NOMO-1 treated with DMSO at 0.1 percent for 48 hours (cell line): ENCODE results near the gene MBOAT7.
"Not testable (repeated sequence)": the region's sequence is repeated elsewhere in the genome, so short reads cannot be mapped to it uniquely, and the experiment has no call there.

Source experiments
- DNase-seq: peaks from one replicate; lab custom pipeline; 2025; ENCODE audit not compliant: unreplicated experiment; lab: John Stamatoyannopoulos, UW

Gene MBOAT7

DNA sequence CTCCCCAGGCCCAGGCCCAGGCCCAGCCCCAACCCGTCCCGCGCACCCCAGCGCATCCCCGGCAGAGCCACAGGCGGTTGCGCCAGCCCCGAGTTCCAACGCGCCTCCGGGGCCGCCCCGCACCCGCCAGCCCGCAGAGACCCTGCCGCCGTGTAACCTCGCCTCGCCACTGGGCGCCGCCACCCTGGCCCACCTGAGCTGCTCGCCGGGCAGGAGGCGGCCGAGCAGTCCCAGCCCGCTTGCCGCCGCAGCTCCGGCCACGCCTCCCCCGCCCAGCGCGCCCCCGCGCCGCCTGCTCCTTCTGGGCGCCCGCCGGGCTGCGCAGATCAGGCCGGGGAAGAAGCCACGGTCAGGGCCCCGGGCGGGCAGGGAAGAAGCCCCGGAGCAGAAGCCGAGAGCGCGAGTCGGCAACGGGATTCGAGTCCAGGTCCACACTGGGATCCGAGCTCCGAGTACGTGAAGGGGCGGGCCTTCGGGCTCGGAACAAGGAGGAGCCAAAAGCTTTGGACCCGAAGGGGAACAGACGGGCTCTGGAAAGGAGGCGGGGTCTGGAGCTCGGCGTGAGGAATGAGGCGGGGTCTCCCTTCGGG lies at the start of gene MBOAT7:
TSS of gene MBOAT7 (minus strand) at position 436 of the 590 bp plus-strand sequence. CDS start 1,072 bp downstream, outside the sequence.
- no peak for DNase-seq

GRCh38 chr19:54233941-54234340 lies 44.6 kb upstream of the MBOAT7 start:
- DNase-seq, result no peak

DNA sequence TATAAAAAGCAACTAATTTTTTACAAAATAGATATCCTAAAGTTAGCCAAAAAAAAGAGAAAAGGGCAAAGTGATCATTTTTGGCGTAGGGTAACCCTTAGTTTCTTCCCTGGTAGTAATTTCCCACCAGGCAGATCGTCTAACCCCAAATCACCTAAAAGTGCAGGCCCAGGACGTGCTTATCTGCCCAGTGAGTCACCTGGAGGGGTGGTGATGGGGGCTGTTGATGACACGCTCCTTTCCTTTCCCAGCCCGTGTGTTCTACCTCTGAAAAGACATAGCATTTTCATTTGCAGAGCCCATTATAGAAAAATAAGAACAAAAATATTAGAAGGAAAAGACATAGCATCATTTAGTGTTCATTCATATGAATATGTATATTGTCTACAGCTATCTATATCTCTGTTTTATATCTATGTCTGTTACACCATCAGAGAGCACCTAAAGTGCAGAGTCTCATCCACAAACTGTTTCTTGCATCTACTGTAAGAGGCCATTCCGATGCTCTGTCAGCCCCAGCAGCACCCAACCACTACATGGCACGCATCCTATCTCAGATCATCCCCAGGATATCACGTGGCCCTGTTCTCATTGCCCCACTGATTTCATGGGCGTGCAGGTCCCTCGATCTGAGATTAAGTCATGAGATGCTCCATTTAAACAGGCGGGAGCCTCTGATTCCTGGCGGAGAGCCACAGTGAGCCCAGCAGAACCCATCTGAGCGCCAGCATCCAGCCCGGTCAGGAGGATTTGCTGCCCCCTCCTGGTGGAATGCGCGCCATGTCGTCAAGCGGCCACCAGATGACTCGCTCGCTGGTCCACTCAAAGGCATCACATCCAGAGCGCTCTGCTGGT lies 41.9 kb upstream of the MBOAT7 start:
- DNase-seq, result peak; percentile 69

DNA sequence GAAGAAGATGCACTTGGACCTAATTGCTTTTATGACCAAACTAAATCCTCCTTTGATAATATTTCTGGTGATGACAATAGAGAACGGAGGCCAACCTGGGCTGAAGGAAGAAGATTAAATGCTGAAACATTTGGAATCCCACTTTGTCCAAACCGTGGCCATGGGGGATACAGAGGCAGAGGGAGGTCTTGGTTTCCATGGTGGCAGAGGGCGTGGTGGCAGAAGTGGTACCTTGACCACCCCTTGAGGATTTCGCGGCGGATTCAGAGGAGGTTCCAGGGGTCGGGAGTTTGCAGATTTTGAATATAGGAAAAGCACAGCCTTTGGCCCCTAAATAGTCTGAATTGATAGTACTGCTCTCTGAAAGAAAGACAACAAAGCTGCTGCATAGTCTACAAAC lies 40.7 kb upstream of the MBOAT7 start:
- DNase-seq, result no peak

DNA sequence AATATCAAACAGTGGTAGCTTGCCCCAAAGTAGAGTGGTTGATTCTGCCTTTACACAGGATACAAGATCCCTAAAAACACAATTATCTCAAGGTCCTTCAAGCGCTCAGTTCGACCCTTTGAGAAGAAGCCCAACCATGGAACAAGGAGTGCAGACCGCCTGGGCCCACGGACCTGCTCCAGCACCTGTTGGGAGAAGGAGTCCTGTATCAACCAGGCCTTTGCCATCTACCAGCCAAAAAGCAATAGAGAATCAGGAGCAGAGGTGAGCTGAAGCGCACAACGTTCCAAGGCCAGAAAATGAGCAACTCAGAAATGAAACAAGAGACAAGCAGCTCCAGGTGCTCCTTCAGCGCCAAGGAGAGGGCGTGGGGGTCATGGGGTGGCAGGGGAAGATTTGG lies 39.8 kb upstream of the MBOAT7 start:
- DNase-seq, result no peak

GRCh38 chr19:54224619-54225018 lies 35.2 kb upstream of the MBOAT7 start:
- not testable (repeated sequence) for DNase-seq

GRCh38 chr19:54223937-54224281 lies 34.5 kb upstream of the MBOAT7 start:
- DNase-seq, result not testable (repeated sequence)

DNA sequence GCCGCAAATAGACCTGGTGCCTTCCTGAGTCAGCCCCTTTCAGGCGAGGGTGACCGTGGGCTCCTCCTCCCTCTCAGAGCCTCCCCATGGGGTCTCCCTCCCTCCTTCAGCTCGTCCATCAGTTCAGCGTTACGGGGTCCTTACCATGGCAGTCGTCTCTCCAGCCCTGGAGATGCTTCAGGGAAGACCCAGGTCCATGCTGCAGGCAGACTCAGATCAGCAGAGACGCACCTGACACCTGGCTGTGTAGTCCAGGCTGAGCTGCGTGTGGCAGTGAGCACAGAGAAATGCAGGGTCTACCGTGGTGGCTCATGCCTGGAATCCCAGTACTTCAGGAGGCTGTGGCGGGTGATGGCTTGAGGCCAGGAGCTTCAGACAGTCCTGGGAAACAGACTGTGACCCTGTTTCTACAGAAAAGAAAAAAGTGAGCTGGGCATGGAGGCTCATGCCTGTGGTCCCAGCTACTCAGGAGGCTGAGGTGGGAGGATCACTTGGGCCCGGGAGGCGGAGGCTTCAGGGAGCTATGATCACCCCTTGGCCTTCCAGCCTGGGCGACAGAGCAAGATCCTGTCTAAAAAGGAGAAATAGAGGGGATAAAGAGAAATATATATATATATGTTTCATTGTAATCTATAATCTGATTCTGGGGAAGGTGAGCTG lies 34.0 kb upstream of the MBOAT7 start:
- not testable (repeated sequence) for DNase-seq

- peak; percentile 6 for DNase-seq
Observed at GRCh38 chr19:54222474-54223276, 33.3 kb upstream of the MBOAT7 start, which contains the start of gene LILRB3. LILRB3 (minus strand) TSS chr19:54223007; CDS start chr19:54222976, 31 bp downstream.

DNA sequence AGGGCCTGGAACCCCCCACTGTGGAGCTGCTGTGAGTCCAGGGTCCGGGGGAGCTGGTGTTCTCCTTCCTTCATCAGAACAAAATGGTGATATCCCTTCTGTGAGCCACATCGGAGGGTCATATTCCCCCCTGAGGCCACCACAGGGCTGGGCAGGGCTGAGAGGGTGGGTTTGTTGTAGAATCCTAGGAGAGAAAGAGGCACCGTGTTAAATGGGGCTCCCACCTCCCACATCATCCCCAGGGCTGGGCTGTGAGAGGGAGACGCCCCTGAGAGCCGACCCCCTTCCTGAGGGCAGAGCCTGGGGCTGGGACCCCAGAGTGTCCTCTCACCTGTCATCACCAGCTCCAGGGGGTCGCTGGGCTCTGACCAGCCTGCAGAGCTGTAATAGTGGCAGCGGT lies 32.6 kb upstream of the MBOAT7 start:
- not testable (repeated sequence) for DNase-seq

- DNase-seq, result not testable (repeated sequence)
Observed at GRCh38 chr19:54219702-54220101, 30.3 kb upstream of the MBOAT7 start.

DNA sequence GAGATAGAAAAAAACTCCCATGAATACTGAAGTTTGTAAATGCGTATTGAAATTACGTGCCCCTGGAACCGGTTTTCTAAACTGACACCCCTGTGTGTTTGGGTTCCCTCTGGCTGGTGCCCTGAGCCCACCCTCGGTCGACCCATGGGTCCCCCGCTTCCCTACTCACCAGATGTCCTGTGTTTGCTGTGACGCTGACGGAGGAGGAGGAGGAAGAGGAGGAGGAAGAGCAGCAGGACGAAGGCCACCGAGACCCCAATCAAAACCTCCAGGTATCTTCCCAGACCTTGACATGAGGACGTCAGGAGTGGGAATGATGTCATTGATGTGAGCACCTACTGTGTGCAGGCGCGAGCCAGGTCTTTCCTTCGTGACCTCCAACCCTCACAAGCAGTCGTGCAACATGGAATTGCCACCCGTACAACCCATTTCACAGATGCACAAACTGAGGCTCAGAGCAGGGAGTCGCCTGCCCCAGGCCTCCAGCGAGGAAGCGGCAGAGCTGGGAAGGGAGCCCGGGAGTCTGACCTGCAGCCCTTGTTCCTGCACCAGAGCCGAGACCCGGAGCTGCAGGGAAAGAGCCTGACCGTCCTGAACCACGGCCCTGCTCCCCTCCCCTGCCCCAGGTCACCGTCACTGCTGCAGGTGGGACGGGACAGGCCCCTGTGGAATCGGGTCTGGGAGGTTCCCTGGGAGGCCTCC lies 29.7 kb upstream of the MBOAT7 start:
- no peak for DNase-seq

GRCh38 chr19:54218259-54218658 lies 28.9 kb upstream of the MBOAT7 start:
- no peak for DNase-seq

DNA sequence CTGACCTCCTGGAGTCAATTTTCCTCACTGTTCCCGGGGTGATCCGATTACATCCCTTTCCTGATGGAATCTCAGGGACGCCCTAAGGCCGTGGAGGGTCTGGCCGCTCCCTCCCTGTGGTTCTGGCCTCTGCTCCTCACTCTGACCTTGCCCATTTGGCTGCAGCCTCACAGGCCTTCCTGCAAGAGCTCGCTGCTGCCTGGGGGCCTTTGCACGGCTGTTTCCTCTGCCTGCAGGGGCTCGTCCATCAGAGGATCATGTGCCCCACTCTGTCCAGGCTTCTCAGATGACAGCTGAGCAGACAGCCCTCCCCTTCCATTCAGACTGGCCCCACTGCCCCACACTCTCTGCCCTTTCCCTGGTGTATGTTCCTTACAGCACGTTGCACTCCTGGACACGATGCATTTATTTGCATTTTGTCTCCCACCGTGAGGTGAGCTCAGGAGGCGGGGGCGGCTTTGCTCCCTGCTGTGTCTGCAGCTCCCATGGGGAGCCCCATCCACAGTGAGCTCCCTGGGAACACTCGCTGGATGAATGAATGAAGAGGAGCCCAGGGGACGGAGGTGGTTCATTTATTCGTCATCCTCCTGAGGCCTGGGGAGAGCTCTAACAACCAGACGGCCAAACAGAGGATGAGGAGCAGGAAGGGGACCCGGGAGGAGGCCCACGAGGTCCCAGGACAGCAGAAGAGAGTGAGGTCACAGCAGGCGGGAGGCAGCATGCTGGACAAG lies 28.3 kb upstream of the MBOAT7 start:
- DNase-seq, result not testable (repeated sequence)

GRCh38 chr19:54216869-54217268 lies 27.5 kb upstream of the MBOAT7 start:
- DNase-seq, result no peak

DNA sequence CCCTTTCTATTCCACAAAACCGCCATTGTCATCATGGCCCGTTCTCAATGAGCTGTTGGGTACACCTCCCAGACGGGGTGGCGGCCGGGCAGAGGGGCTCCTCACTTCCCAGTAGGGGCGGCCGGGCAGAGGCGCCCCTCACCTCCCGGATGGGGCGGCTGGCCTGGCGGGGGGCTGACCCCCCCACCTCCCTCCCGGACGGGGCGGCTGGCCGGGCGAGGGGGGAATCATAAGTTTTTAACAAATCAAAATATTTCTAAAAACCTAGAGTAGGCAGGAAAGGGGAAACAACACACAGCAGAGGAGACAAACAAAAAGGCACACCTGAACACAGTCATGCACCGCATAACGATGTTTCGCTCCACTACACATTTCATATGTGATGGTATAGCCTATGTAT lies 25.4 kb upstream of the MBOAT7 start:
- not testable (repeated sequence) for DNase-seq

- DNase-seq, result not testable (repeated sequence)
Observed at GRCh38 chr19:54214217-54214616, 24.8 kb upstream of the MBOAT7 start.

- no peak for DNase-seq
Observed at GRCh38 chr19:54211235-54211634, 21.9 kb upstream of the MBOAT7 start.

GRCh38 chr19:54209811-54210494 lies 20.6 kb upstream of the MBOAT7 start:
- DNase-seq, result peak; percentile 38
